B cell (primary cell): ENCODE measurements around the gene UPF1. TPM values are rescaled to one million over a fixed set of nuclear protein-coding genes. Genes with fewer than 3 reads are reported as not detected.

Experiments
- ATAC-seq: fragments of 200-7000 bp; cut with Tn5 transposase; one replicate; pipeline ENCODE4 v1.10.0; 2021; ENCODE audit warnings: low read depth, mild to moderate bottlenecking, moderate number of reproducible peaks, moderate library complexity
- CTCF ChIA-PET: fragments of 350-600 bp; sonication (Branson Sonifier 250); formaldehyde crosslinking; loops from one replicate; lab custom pipeline; 2021; ENCODE audit warnings: antibody characterized with exemption, inconsistent platforms; lab: Charles Lee
- POLR2A ChIA-PET: fragments of 350-600 bp; sonication (Branson Sonifier 250); formaldehyde crosslinking; loops from one replicate; lab custom pipeline; 2021; ENCODE audit warnings: antibody characterized with exemption; lab: Charles Lee
- DNase-seq: peaks from one replicate; pipeline ENCODE4 v3.0.0; 2013
- H2AFZ ChIP-seq: 2 replicates; pipeline ENCODE4 v1.6.1; 2012; ENCODE audit warnings: mild to moderate bottlenecking, low read depth, low read length; ENCODE audit not compliant: insufficient read depth, poor library complexity, severe bottlenecking
- H3K27ac ChIP-seq, 2 donors: 1 replicate in 1 of 2; 2 replicates in 1 of 2; pipeline ENCODE4 v1.5.1; 2012 to 2013; ENCODE audit warnings: low read length in 2 of 2, mild to moderate bottlenecking in 2 of 2, moderate library complexity in 1 of 2
- H3K27me3 ChIP-seq, 4 experiments: fragments of 200-600 bp in 1 of 4; sonication (generic) in 1 of 4; replicated peaks in 1 of 4; 1 replicate in 2 of 4; 2 replicates in 2 of 4; pipeline versions ENCODE4 v1.6.1 to v1.7.0; 2013 to 2016; ENCODE audit warnings: low read length in 3 of 4, mild to moderate bottlenecking in 2 of 4, mixed read lengths in 1 of 4, moderate library complexity in 1 of 4; ENCODE audit not compliant: insufficient read depth in 4 of 4, control insufficient read depth in 3 of 4; ENCODE audit errors: control extremely low read depth in 1 of 4
- H3K36me3 ChIP-seq, 2 experiments: replicated peaks in 1 of 2; 1 replicate in 1 of 2; 2 replicates in 1 of 2; pipeline versions ENCODE4 v1.6.1 to v1.7.1; 2013; ENCODE audit warnings: low read length in 1 of 2; ENCODE audit not compliant: insufficient read depth in 2 of 2, control insufficient read depth in 1 of 2; ENCODE audit errors: control extremely low read depth in 1 of 2, extremely low read depth in 1 of 2
- H3K4me1 ChIP-seq, 2 donors: fragments of 200-600 bp in 1 of 2; sonication (generic) in 1 of 2; 1 replicate in 1 of 2; 2 replicates in 1 of 2; pipeline versions ENCODE4 v1.5.1 to v1.6.1; 2013 to 2017; ENCODE audit warnings: low read length in 2 of 2; ENCODE audit not compliant: control insufficient read depth in 2 of 2, insufficient read depth in 2 of 2
- H3K4me2 ChIP-seq: replicated peaks from 2 replicates; pipeline ENCODE3; 2012; ENCODE audit warnings: mild to moderate bottlenecking, low read depth, low read length; ENCODE audit not compliant: poor library complexity, severe bottlenecking
- H3K4me3 ChIP-seq, 5 experiments: fragments of 200-600 bp in 1 of 5; sonication (generic) in 1 of 5; 1 replicate in 3 of 5; 2 replicates in 2 of 5; pipeline versions ENCODE4 v1.5.1 to v1.7.0; 2011 to 2016; ENCODE audit warnings: low read length in 4 of 5, mild to moderate bottlenecking in 4 of 5, low read depth in 2 of 5, control low read depth in 1 of 5, moderate library complexity in 1 of 5; ENCODE audit not compliant: insufficient read depth in 1 of 5; ENCODE audit errors: control extremely low read depth in 1 of 5, extremely low read depth in 1 of 5
- H3K79me2 ChIP-seq: fragments of 200-600 bp; sonication (generic); one replicate; pipeline ENCODE4 v1.6.0; 2016; ENCODE audit warnings: low read length; ENCODE audit not compliant: control insufficient read depth, insufficient read depth
- H3K9ac ChIP-seq: fragments of 200-600 bp; sonication (generic); 2 replicates; pipeline ENCODE4 v1.6.1; 2017; ENCODE audit warnings: mild to moderate bottlenecking, low read length, moderate library complexity
- H3K9me3 ChIP-seq, 3 donors: one replicate each; pipeline versions ENCODE4 v1.6.1 to v1.7.1; 2013; ENCODE audit warnings: low read length in 2 of 3; ENCODE audit not compliant: control insufficient read depth in 2 of 3, insufficient read depth in 1 of 3; ENCODE audit errors: control extremely low read depth in 1 of 3
- H4K20me1 ChIP-seq: 2 replicates; pipeline ENCODE4 v1.6.0; 2012; ENCODE audit warnings: mild to moderate bottlenecking, low read length; ENCODE audit not compliant: insufficient read depth, control insufficient read depth, poor library complexity, severe bottlenecking
- H3K27ac Mint-ChIP-seq: one replicate; pipeline ENCODE4 v1.8.0; 2021; ENCODE audit warnings: mixed read lengths
- H3K27me3 Mint-ChIP-seq: one replicate; pipeline ENCODE4 v1.8.0; 2021; ENCODE audit warnings: mixed read lengths
- H3K4me1 Mint-ChIP-seq: one replicate; pipeline ENCODE4 v1.8.0; 2021; ENCODE audit warnings: mixed read lengths
- H3K4me3 Mint-ChIP-seq: one replicate; pipeline ENCODE4 v1.8.0; 2021; ENCODE audit warnings: mixed read lengths
- H3K9me3 Mint-ChIP-seq: one replicate; pipeline ENCODE4 v1.8.0; 2022; ENCODE audit warnings: mixed read lengths; ENCODE audit not compliant: insufficient read depth
- CTCF ChIP-seq: fragments of 200-600 bp; IDR thresholded peaks from one replicate; pipeline ENCODE4 v1.8.0; 2022; ENCODE audit warnings: antibody characterized with exemption, mild to moderate bottlenecking
- EZH2 ChIP-seq: IDR thresholded peaks from 2 replicates; pipeline ENCODE4 v1.6.1; 2012; ENCODE audit warnings: borderline replicate concordance, low read depth, mild to moderate bottlenecking, moderate library complexity, low read length; ENCODE audit not compliant: insufficient read depth, poor library complexity, severe bottlenecking
- WGBS: methylation state at CpG from one replicate; pipeline ENCODE4 v1.1.5; 2013; ENCODE audit warnings: missing lambda C conversion rate; ENCODE audit not compliant: insufficient coverage; 5-methylcytosine and 5-hydroxymethylcytosine counted together
- intact Hi-C: fragments of 100-400 bp; cut with micrococcal nuclease; formaldehyde crosslinking; loops from one replicate; pipeline ENCODE4 v1.10.0; 2022
- polyA plus RNA-seq: library from polyadenylated mRNA; depleted of rRNA; stranded (reverse); fragments of >200 nt; gene quantifications from 2 replicates; pipeline ENCODE4 v1.2.3, GENCODE V29; 2012
- total RNA-seq, 2 donors: library from RNA; stranded (reverse); fragments of 120-200 nt in 1 of 2; gene quantifications; 1 replicate in 1 of 2; 2 replicates in 1 of 2; pipeline versions ENCODE4 v1.2.3 to v1.2.4, GENCODE V29; 2013 to 2022

UPF1 gene
- total and polyA plus RNA-seq, 2 donors (not counting 1 experiment from before 2014, with no cell fraction given): 51.9 to 98.6 TPM

- CTCF ChIA-PET: interaction anchor here (0.7 to 1.6 kb wide), 2 partner anchors 17 to 319 kb away, joined by 3 read pairs; no protein-coding TSS in a partner anchor
- peaks cover 2 to 17% of the 10 kb centered on the region in 2 donors for H3K4me1 ChIP-seq
- H3K27me3 Mint-ChIP-seq: no peaks in the 10 kb centered on the region
- H3K27ac ChIP-seq: no peak overlapping the region
- no peak overlapping the region for H2AFZ ChIP-seq
- no peak overlapping the region for H3K4me3 ChIP-seq
- intact Hi-C loops: no loop called here
- no peaks in the 10 kb centered on the region for H3K27me3 ChIP-seq
- no peaks in the 10 kb centered on the region for H3K9me3 Mint-ChIP-seq
- H4K20me1 ChIP-seq: peaks cover 62% of the 10 kb centered on the region
- peaks cover 3% of the 10 kb centered on the region for H3K79me2 ChIP-seq
- TF ChIP-seq CTCF (no peak), EZH2 (no peak)
- no peak for DNase-seq
- peaks cover 0 to 82% of the 10 kb centered on the region in 2 experiments for H3K36me3 ChIP-seq
- peaks cover 10% of the 10 kb centered on the region for H3K4me1 Mint-ChIP-seq
- H3K4me2 ChIP-seq: no peak overlapping the region
- 95% methylated on average over 15 of the region's 16 CpGs for WGBS
- H3K9me3 ChIP-seq: peaks cover 0 to 3% (median 0%) of the 10 kb centered on the region in 3 donors
- no peak overlapping the region for H3K9ac ChIP-seq
- no peak overlapping the region for H3K27ac Mint-ChIP-seq
- no peak for ATAC-seq
- POLR2A ChIA-PET: no interaction called here
- H3K4me3 Mint-ChIP-seq: no peak overlapping the region
Measured at GRCh38 chr19:18863843-18864362, 32.1 kb downstream of the UPF1 start.
